Measurements from ENCODE around the gene FAM124A. TPM values are rescaled to one million over a fixed set of nuclear protein-coding genes. Genes with fewer than 3 reads are reported as not detected.

Gene FAM124A
- total and polyA plus RNA-seq, 2 experiments from 2014 or later, result 37.7 to 109 TPM

- no peak for TF ChIP-seq ZNF462 (CRISPR knock-in tag; IDR thresholded peaks at IDR 0.05)
- no peak for TF ChIP-seq CTCF (conservative IDR thresholded peaks at IDR 0.05; ENCODE audit: low read depth in 2 of 2)
Measured at GRCh38 chr13:51333421-51333820, 111.2 kb downstream of the FAM124A start (continued).

- H4K20me1 ChIP-seq (replicated peaks; ENCODE audit: insufficient read depth), result no peaks in the 10 kb centered on the region
- Mint-ChIP-seq H3K4me1 (peaks cover 16% of the 10 kb centered on the region), H3K4me3 (no peak overlapping the region), H3K36me3 (ENCODE audit: low read depth) (no peaks in the 10 kb centered on the region), H3K27me3 (ENCODE audit: insufficient read depth, low read depth, poor library complexity) (peaks cover 7% of the 10 kb centered on the region), H3K9me3 (no peaks in the 10 kb centered on the region), H3K27ac (no peak overlapping the region)
- peaks cover 12% of the 10 kb centered on the region; the same call in 1 of the 2 replicates for H3K4me1 ChIP-seq (ENCODE audit: insufficient read depth)
- H3F3A ChIP-seq (replicated peaks; ENCODE audit: low read depth), result no peaks in the 10 kb centered on the region
- no peak overlapping the region for H3K27ac ChIP-seq (ENCODE audit: low read depth)
- H3K79me2 ChIP-seq (replicated peaks; ENCODE audit: insufficient read depth), result no peaks in the 10 kb centered on the region
- no peak overlapping the region for H3K4me2 ChIP-seq
- H3K4me3 ChIP-seq, result no peak overlapping the region
- H3K27me3 ChIP-seq (ENCODE audit: insufficient read depth), result no peaks in the 10 kb centered on the region
- DNase-seq (ENCODE audit: low spot score) (no peak), ATAC-seq (no peak)
- H2AFZ ChIP-seq, result no peak overlapping the region
- no peaks in the 10 kb centered on the region for H3K36me3 ChIP-seq (ENCODE audit: insufficient read depth)
- H3K9me2 ChIP-seq (ENCODE audit: insufficient read depth), result no peaks in the 10 kb centered on the region
- TF ChIP-seq STAT1 (IDR thresholded peaks at IDR 0.05; ENCODE audit: unreplicated experiment) (no peak), ZNF114 (CRISPR knock-in tag; IDR thresholded peaks at IDR 0.05) (no peak), EZH2phosphoT487 (IDR thresholded peaks at IDR 0.05; ENCODE audit: unreplicated experiment) (no peak), CTCF (conservative IDR thresholded peaks at IDR 0.05; ENCODE audit: low read depth in 2 of 2) (no peak), POLR2AphosphoS5 (IDR thresholded peaks at IDR 0.05; ENCODE audit: low read depth) (no peak), NANOG (IDR thresholded peaks at IDR 0.05; ENCODE audit: borderline replicate concordance) (no peak), JUNB (IDR thresholded peaks at IDR 0.05; ENCODE audit: unreplicated experiment) (no peak), CREB1 (CRISPR knock-in tag; IDR thresholded peaks at IDR 0.05; ENCODE audit: low read depth) (no peak), ETS1 (IDR thresholded peaks at IDR 0.05) (no peak), REST (IDR thresholded peaks at IDR 0.05; ENCODE audit: unreplicated experiment) (no peak)
Measured at GRCh38 chr13:51333826-51334225, 111.6 kb downstream of the FAM124A start.
